Measurements from ENCODE around the gene MFAP4.

MFAP4 gene

DNA sequence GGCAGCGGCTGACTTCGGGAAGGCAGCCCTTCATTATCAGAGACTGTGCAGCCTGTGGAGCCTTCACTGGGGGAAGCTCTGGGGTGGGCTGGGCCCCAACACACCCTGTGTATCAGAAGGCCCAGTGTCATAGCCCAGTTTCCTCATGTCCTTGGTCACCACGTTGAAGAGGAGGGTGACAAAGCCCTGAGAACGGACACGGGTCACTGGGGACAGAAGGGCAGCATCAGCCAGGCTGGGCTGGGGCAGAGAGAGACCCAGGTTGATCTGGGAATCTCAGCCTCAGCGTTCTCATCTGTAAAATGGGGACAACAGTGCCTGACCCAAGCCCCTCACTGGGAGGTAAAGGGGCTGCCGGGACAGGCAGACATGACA is 43.7 kb downstream of the MFAP4 start:
- TF ChIP-seq, protein P1, sequence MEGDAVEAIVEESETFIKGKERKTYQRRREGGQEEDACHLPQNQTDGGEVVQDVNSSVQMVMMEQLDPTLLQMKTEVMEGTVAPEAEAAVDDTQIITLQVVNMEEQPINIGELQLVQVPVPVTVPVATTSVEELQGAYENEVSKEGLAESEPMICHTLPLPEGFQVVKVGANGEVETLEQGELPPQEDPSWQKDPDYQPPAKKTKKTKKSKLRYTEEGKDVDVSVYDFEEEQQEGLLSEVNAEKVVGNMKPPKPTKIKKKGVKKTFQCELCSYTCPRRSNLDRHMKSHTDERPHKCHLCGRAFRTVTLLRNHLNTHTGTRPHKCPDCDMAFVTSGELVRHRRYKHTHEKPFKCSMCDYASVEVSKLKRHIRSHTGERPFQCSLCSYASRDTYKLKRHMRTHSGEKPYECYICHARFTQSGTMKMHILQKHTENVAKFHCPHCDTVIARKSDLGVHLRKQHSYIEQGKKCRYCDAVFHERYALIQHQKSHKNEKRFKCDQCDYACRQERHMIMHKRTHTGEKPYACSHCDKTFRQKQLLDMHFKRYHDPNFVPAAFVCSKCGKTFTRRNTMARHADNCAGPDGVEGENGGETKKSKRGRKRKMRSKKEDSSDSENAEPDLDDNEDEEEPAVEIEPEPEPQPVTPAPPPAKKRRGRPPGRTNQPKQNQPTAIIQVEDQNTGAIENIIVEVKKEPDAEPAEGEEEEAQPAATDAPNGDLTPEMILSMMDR (IDR thresholded peaks at IDR 0.05; ENCODE audit: low read depth, low read length): no peak
- H3K4me3 ChIP-seq (ENCODE audit: low read depth, low read length): no peak overlapping the region

DNA sequence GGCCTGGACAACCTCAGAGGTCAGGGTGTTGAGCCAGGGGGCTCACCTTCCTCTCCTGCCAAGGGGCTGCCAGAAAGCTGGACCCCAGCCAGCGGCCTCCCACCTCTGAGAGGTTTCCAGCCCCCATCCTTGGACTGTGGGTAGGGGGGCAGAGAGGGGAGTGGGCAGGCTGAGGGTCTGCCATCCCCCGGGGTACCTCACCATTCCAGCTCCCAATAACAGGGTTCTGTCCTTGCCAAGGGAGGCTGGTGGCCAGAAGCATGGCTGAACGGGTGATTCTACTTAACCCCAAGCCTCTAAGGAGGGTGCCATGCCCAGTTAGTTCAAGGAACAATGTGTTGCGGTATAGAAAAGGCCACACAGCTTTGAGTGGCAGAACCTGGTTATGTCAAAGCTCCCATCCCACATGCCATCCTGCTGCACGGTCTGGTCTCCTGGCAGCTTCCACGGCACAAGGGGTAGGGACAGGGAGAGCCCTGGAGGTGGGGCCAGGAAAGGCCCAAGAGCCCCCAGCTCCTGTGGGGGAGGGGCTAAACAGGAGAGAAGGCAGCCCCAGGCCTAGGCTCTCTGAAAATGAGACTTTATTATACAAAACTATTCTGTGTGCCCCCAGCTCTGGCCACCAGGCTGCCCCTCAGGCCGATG is 44.3 kb downstream of the MFAP4 start:
- no peak overlapping the region for H3K4me3 ChIP-seq (ENCODE audit: low read depth, low read length)
- TF ChIP-seq, protein P1 (IDR thresholded peaks at IDR 0.05; ENCODE audit: low read depth, low read length): no peak

DNA sequence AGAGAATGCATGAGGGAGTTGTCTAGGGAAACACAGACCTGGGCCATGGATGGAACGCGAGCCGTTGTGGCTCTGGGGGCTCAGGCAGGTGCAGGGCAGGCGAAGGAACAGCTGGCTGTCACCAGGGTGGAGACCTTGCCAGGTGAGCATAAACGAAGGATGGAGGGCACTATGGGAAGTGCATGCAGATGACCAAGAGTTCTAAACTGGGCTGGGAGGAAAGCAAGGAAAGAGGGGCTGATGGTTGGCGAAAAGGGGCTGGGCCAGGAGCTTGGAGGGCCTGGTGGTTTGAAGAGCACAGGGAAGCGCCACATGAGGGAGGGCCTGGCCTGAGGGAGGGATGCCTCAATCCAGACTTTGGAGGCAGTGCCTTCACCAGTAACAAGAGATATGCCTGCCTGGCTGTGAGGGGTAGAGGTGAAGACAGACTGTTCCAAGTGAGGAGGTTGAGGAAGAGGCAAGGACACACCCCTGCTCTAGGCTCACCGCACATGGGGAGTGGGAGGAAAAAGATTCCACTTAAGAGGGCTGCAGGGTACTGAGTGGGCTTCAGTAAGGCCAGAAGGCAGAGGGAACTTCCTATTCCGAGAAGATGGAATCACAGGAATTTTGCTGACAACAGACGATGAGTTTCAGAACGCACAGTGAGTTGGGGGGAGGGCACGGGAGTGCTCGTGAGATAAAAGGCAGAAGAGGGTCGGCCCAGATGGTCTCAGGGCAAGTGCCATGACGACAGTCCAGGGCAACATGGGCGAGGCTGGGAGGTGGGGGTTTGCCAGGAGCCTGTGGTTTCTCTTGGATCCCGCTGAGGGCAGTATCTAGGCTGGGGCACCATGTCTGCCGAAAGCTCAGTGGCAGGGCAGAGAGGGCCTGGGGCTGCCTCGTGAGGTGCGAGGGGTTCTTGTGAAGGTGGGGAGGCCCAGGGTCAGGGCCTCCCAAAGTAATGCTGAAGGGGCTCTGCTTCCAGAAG is 45.1 kb downstream of the MFAP4 start:
- TF ChIP-seq, protein P1 (IDR thresholded peaks at IDR 0.05; ENCODE audit: low read depth, low read length): no peak
- H3K4me3 ChIP-seq (ENCODE audit: low read depth, low read length): no peak overlapping the region

DNA sequence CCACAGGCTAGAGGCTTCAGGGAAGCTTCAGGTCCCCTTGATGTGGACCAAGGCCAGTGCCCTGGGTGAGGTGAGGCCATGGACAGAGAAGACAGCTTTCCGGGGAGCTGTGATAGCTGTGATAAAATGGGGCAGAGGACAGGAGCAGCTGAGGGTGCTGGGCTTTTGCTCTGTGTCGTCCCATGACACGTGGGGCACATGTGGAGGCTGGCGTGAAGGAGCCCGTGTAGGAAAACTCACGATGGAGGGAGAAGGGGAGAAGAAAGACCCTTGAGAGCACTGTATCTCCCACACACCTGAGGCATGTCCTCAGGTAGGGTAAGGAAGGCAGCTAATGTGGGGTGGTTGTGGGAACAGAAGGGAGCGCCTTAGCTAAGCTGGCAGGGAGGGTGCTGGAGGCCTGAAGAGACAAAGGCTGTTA is 45.8 kb downstream of the MFAP4 start:
- no peak overlapping the region for H3K4me3 ChIP-seq (ENCODE audit: low read depth, low read length)

DNA sequence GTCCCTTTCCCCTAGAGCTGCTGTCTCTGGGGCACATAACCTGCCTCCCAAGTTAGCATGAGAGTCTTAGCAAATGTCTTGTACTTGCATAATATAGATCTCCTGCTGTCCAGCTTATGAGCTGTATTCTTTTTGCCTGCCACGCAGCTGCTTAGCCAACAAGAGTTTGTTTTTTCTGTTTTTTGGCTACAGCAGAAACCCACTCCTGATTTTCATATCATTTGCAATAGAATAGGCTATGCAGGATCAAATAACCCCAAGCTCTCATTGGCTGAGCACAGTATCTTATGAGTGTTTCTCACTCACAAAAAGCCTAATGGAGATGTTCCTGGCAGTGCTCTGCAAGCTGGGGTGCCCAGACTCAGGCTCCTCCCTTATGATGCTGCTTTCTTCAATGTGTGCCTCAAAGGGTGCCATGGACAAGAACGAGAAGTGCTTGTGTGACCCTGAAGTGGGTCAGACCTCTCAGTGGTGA is 47.6 kb downstream of the MFAP4 start:
- TF ChIP-seq, protein P1 (IDR thresholded peaks at IDR 0.05; ENCODE audit: low read depth, low read length): no peak
- H3K4me3 ChIP-seq (ENCODE audit: low read depth, low read length): no peak overlapping the region

More for the DNA sequence above, 45.8 kb downstream of the MFAP4 start:
- TF ChIP-seq, protein P1 (IDR thresholded peaks at IDR 0.05; ENCODE audit: low read depth, low read length): no peak

DNA sequence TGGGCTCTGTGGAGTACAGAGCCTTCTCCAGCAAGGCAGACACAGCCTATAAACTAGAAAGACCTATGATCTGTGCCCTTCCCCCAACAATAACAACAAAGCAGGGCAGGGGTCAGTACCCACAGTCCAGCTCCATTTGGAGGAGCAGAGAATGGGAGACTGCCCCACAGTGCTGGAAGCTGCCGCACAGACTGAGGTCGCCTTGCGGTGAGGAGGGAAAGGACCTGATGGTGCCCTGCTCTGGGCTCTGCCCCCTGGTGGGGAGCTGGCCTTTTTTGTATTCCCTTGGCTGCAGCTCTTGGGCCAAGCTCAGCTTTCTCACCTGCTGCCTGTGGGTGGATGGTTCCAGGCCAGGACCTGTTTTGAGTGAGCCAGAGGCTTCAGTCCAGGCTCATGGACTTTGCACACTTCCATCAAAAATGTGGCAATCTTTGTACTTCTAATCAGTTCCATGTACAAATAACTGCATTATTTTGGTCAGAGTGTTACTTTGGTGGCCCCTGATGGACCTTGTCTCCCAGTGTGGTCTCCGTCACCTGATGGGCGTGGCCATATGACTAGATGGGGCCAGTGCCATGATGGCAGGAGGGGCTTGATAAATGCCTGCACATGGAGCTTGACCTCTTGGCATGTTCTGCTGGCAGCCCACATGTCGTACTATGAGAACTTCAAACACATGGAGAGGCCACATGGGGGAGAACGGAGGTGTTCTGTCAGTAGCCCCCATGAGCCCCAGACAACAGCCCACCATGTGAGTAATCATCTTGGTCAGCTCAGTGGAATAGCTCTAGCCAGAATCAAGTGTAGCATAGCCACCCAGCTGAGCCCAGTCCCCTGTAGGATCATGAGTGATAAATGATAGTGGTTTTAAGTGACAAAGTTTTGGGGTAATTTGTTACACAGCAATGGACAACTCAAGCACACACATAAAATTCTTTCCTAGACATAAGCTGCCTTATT is 48.7 kb downstream of the MFAP4 start:
- no peak overlapping the region for H3K4me3 ChIP-seq (ENCODE audit: low read depth, low read length)
- TF ChIP-seq, protein P1 (IDR thresholded peaks at IDR 0.05; ENCODE audit: low read depth, low read length): peak; percentile 34; the same call in 1 of the 2 replicates
